Peyer's patch (tissue), 4 donors: ENCODE results near the gene PDE5A. TPM values are rescaled to one million over a fixed set of nuclear protein-coding genes. Genes with fewer than 3 reads are reported as not detected.

ENCODE experiments used
- DNase-seq, 3 donors: peaks; one replicate each; pipeline ENCODE4 v3.0.0-alpha.2; 2017 to 2019
- H3K27ac ChIP-seq, 4 donors: fragments of 200-600 bp; sonication (generic); one replicate each; pipeline ENCODE4 v1.5.1; 2016 to 2019
- H3K27me3 ChIP-seq, 2 donors: fragments of 200-600 bp; sonication (generic); one replicate each; pipeline ENCODE4 v1.5.1; 2019
- H3K36me3 ChIP-seq, 3 donors: fragments of 200-600 bp; sonication (generic); one replicate each; pipeline ENCODE4 v1.5.1; 2016 to 2019
- H3K4me1 ChIP-seq, 4 donors: fragments of 200-600 bp; sonication (generic); one replicate each; pipeline ENCODE4 v1.5.1; 2016 to 2019
- H3K4me3 ChIP-seq, 4 donors: fragments of 200-600 bp; sonication (generic); 1 replicate in 3 of 4; 2 replicates in 1 of 4; pipeline ENCODE4 v1.5.1; 2016 to 2019; ENCODE audit warnings: mild to moderate bottlenecking in 1 of 4
- H3K9me3 ChIP-seq, 4 donors: fragments of 200-600 bp; sonication (generic); one replicate each; pipeline ENCODE4 v1.5.1; 2016 to 2019; ENCODE audit warnings: mild to moderate bottlenecking in 1 of 4
- CTCF ChIP-seq, 6 experiments: fragments of 450-650 bp in 4 of 6; fragments of 200-600 bp in 2 of 6; sonication (generic) in 1 of 6; IDR thresholded peaks; one replicate each; pipeline ENCODE4 v1.5.1; 2017 to 2019; ENCODE audit warnings: antibody characterized with exemption in 6 of 6, mild to moderate bottlenecking in 3 of 6, moderate library complexity in 1 of 6
- POLR2A ChIP-seq, 2 donors: fragments of 450-650 bp; IDR thresholded peaks; one replicate each; pipeline ENCODE4 v1.5.1; 2017; ENCODE audit warnings: antibody characterized with exemption in 2 of 2, mild to moderate bottlenecking in 2 of 2, moderate library complexity in 2 of 2
- total RNA-seq, 4 donors: library from RNA; depleted of rRNA; stranded (reverse); fragments of >200 nt; gene quantifications; one replicate each; pipeline ENCODE4 v1.1.0, GENCODE V29; 2016

The PDE5A gene
- total RNA-seq, 4 donors from 2014 or later, result 37.7 to 58.6 (median 47.2) TPM

DNA sequence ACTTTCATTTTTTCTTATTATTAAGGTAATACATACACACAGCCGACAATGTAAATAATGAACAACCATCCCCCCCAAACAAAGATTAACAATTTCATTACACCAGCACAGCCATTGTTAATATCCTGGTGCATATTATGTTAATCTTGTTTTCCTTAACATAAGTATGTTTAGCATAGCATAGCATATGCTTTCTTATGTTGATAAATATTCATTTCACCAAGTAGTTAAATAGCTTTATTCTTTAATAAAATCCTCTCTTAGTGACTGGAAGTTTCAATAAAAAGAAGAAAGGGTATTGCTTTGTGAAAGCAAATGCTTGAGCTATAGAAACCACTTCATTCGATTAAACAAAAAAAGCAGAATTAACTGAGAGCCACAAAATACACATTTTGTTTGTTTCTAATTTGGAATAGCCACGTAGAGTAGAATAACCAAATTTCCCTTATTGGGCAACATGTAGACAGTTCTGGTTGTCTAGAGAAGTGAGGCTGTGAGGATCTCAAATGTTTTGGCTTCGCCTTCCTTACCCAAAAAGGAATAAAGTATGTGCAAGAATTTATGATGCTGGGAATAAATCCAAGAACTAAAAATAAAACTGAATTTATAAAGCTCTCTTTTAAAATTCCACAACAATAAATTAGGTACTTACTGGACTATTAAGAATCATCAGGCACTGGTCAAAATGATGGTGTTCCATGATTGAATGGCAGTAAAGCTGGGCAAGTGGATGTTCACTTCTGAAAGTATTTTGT lies 118.0 kb downstream of the PDE5A start:
- H3K27me3 ChIP-seq, result no peaks in the 10 kb centered on the region
- peak overlapping the region in 1 of 4 donors; percentile 29 for H3K27ac ChIP-seq
- H3K36me3 ChIP-seq, result peaks cover 0 to 53% (median 0%) of the 10 kb centered on the region in 3 donors
- H3K9me3 ChIP-seq, result no peaks in the 10 kb centered on the region
- no peaks in the 10 kb centered on the region for H3K4me1 ChIP-seq
- TF ChIP-seq CTCF (IDR thresholded peaks at IDR 0.05), result no peak
- TF ChIP-seq POLR2A (IDR thresholded peaks at IDR 0.05), result no peak
- no peak for DNase-seq
- H3K4me3 ChIP-seq, result no peak overlapping the region

- DNase-seq, result no peak
- Histone ChIP-seq H3K27ac (no peak overlapping the region), H3K4me1 (no peaks in the 10 kb centered on the region), H3K4me3 (no peak overlapping the region), H3K27me3 (no peaks in the 10 kb centered on the region), H3K9me3 (no peaks in the 10 kb centered on the region), H3K36me3 (peaks cover 0 to 59% (median 0%) of the 10 kb centered on the region in 3 donors)
- TF ChIP-seq CTCF (IDR thresholded peaks at IDR 0.05), result no peak
- TF ChIP-seq POLR2A (IDR thresholded peaks at IDR 0.05), result no peak
These were observed 120.3 kb downstream of the PDE5A start for GRCh38 chr4:119508281-119508680.

GRCh38 chr4:119506806-119507205 lies 121.8 kb downstream of the PDE5A start:
- TF ChIP-seq CTCF (IDR thresholded peaks at IDR 0.05) (no peak), POLR2A (IDR thresholded peaks at IDR 0.05) (no peak)
- no peak for DNase-seq
- Histone ChIP-seq H3K4me1 (no peaks in the 10 kb centered on the region), H3K27me3 (no peaks in the 10 kb centered on the region), H3K36me3 (peaks cover 0 to 61% (median 0%) of the 10 kb centered on the region in 3 donors), H3K27ac (no peak overlapping the region), H3K4me3 (no peak overlapping the region), H3K9me3 (no peaks in the 10 kb centered on the region)

GRCh38 chr4:119504616-119505015 lies 124.0 kb downstream of the PDE5A start:
- TF ChIP-seq POLR2A (IDR thresholded peaks at IDR 0.05) (no peak), CTCF (IDR thresholded peaks at IDR 0.05) (no peak)
- no peak for DNase-seq
- H3K36me3 ChIP-seq, result peaks cover 0 to 62% (median 0%) of the 10 kb centered on the region in 3 donors
- H3K27ac ChIP-seq, result no peak overlapping the region
- no peaks in the 10 kb centered on the region for H3K4me1 ChIP-seq
- H3K9me3 ChIP-seq, result no peaks in the 10 kb centered on the region
- no peaks in the 10 kb centered on the region for H3K27me3 ChIP-seq
- H3K4me3 ChIP-seq, result no peak overlapping the region

DNA sequence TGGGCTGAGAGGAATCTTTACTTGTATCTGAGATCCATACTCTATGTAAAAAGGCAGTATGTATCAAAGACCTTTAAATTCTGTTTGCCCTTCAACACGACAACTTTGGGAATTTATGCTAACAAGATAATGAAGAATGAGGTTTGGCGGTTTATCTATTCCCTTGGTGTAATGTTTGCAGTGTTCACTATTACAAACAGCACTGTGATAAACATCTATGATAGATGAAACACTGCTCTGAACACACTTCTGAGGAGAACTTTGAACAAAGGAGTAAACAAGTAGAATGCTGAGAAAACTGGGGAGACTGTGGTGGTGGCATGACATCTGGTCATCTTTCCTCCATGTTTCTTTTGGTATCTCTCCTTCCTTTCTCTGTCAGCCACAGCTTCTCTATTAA lies 126.9 kb downstream of the PDE5A start:
- no peak for DNase-seq
- no peaks in the 10 kb centered on the region for H3K4me1 ChIP-seq
- TF ChIP-seq CTCF (IDR thresholded peaks at IDR 0.05) (no peak), POLR2A (IDR thresholded peaks at IDR 0.05) (no peak)
- H3K27ac ChIP-seq, result no peak overlapping the region
- H3K27me3 ChIP-seq, result no peaks in the 10 kb centered on the region
- H3K9me3 ChIP-seq, result no peaks in the 10 kb centered on the region
- peaks cover 0 to 73% (median 0%) of the 10 kb centered on the region in 3 donors for H3K36me3 ChIP-seq
- H3K4me3 ChIP-seq, result no peak overlapping the region
